GM19455 (cell line): ENCODE data around the gene ST6GALNAC6.
A peak's percentile ranks its signal among the peaks of the same experiment; 100 is the strongest.

Experiments
- ATAC-seq: cut with Tn5 transposase; IDR thresholded peaks from one replicate; pipeline ENCODE4 v1.9.1; 2021; ENCODE audit not compliant: unreplicated experiment

ST6GALNAC6 gene

GRCh38 chr9:127934986-127935385 lies 35.6 kb upstream of the ST6GALNAC6 start:
- ATAC-seq = no peak

GRCh38 chr9:127934248-127934647 lies 34.8 kb upstream of the ST6GALNAC6 start:
- ATAC-seq = no peak

GRCh38 chr9:127931092-127931881 lies 31.9 kb upstream of the ST6GALNAC6 start:
- no peak for ATAC-seq

- peak; percentile 66 for ATAC-seq
Measured at GRCh38 chr9:127930231-127931091, 31.1 kb upstream of the ST6GALNAC6 start, which contains the start of gene PIP5KL1. TSS of gene PIP5KL1 (minus strand) at chr9:127930777. CDS start at chr9:127930752, 25 bp downstream.

GRCh38 chr9:127929625-127929979 lies 30.2 kb upstream of the ST6GALNAC6 start:
- no peak for ATAC-seq

GRCh38 chr9:127928676-127929624 lies 29.5 kb upstream of the ST6GALNAC6 start:
- no peak for ATAC-seq

GRCh38 chr9:127927988-127928675 lies 28.7 kb upstream of the ST6GALNAC6 start:
- ATAC-seq = no peak

- ATAC-seq = no peak
Measured at GRCh38 chr9:127927201-127927987, 28.0 kb upstream of the ST6GALNAC6 start.

- no peak for ATAC-seq
Measured at GRCh38 chr9:127926906-127927200, 27.4 kb upstream of the ST6GALNAC6 start.

- no peak for ATAC-seq
Measured at GRCh38 chr9:127925959-127926905, 26.8 kb upstream of the ST6GALNAC6 start.

GRCh38 chr9:127924736-127925444 lies 25.5 kb upstream of the ST6GALNAC6 start:
- no peak for ATAC-seq

GRCh38 chr9:127923771-127924170 lies 24.4 kb upstream of the ST6GALNAC6 start:
- no peak for ATAC-seq

- no peak for ATAC-seq
Measured at GRCh38 chr9:127923046-127923445, 23.6 kb upstream of the ST6GALNAC6 start.

- no peak for ATAC-seq
Measured at GRCh38 chr9:127921557-127922120, 22.2 kb upstream of the ST6GALNAC6 start.

GRCh38 chr9:127920794-127921193 lies 21.4 kb upstream of the ST6GALNAC6 start:
- no peak for ATAC-seq

GRCh38 chr9:127919253-127919815 lies 19.9 kb upstream of the ST6GALNAC6 start:
- no peak for ATAC-seq
